A549 (cell line): ENCODE data around the gene MPZL2. TPM values are rescaled to one million over a fixed set of nuclear protein-coding genes. Genes with fewer than 3 reads are reported as not detected.

Source experiments
- ATAC-seq, 2 experiments: fragments of 200-7000 bp in 1 of 2; fragments of >200 bp in 1 of 2; cut with Nextera tagmentation in 1 of 2; cut with Tn5 transposase in 1 of 2; 3 replicates each; pipeline versions ENCODE4 v1.8.0 to v1.9.1; 2018 to 2020; ENCODE audit warnings: mild to moderate bottlenecking in 1 of 2, moderate library complexity in 1 of 2
- CTCF ChIA-PET: fragments of 300-600 bp; sonication (Branson Sonifier 250); formaldehyde crosslinking; extraction: SDS; loops from one replicate; lab custom pipeline; 2021; ENCODE audit warnings: antibody characterized with exemption, inconsistent platforms; lab: Yijun Ruan, JAX
- POLR2A ChIA-PET: fragments of 350-600 bp; formaldehyde crosslinking; extraction: SDS; loops from one replicate; lab custom pipeline; 2021; ENCODE audit warnings: antibody characterized with exemption, inconsistent platforms; lab: Yijun Ruan, JAX
- DNase-seq, 2 experiments: peaks; one replicate each; pipeline versions ENCODE4 v3.0.0 to v3.0.0-alpha.2; 2011 to 2016; ENCODE audit warnings: low read depth in 1 of 2, low spot score in 1 of 2
- FAIRE-seq: peaks from 2 replicates; lab custom pipeline; 2011; peaks lifted over from hg19 to GRCh38; lab: Jason Lieb, UNC
- H3K27ac ChIP-seq, 2 experiments: fragments of >200 bp; sonication (Bioruptor Twin); formaldehyde crosslinking; 3 replicates each; pipeline ENCODE4 v1.5.1; 2016 to 2017
- H3K4me1 ChIP-seq: fragments of >200 bp; sonication (Bioruptor Twin); formaldehyde crosslinking; 3 replicates; pipeline ENCODE4 v1.6.1; 2016
- H3K4me2 ChIP-seq: fragments of >200 bp; sonication (Bioruptor Twin); formaldehyde crosslinking; 3 replicates; pipeline ENCODE4 v1.6.1; 2016
- H3K4me3 ChIP-seq: fragments of >200 bp; sonication (Bioruptor Twin); formaldehyde crosslinking; 3 replicates; pipeline ENCODE4 v1.5.1; 2016
- H3K9me3 ChIP-seq: fragments of >200 bp; sonication (Bioruptor Twin); formaldehyde crosslinking; 3 replicates; pipeline ENCODE4 v1.6.1; 2016
- CBX8 ChIP-seq: fragments of 200-600 bp; sonication (generic); IDR thresholded peaks from 2 replicates; pipeline ENCODE4 v1.6.1; 2016
- CTCF ChIP-seq: fragments of >200 bp; sonication (Bioruptor Twin); formaldehyde crosslinking; IDR thresholded peaks from 3 replicates; pipeline ENCODE4 v1.5.1; 2016
- EHMT2 ChIP-seq: fragments of 200-600 bp; sonication (generic); IDR thresholded peaks from 2 replicates; pipeline ENCODE4 v1.6.1; 2016; ENCODE audit warnings: antibody characterized with exemption, low read depth, mild to moderate bottlenecking, moderate library complexity
- GATA3 ChIP-seq: IDR thresholded peaks from 2 replicates; pipeline ENCODE4 v1.6.1; 2012; ENCODE audit warnings: borderline replicate concordance
- HDAC2 ChIP-seq: fragments of 200-600 bp; sonication (generic); IDR thresholded peaks from 2 replicates; pipeline ENCODE4 v1.6.1; 2016
- HOXA7 ChIP-seq: fragments of 250-450 bp; sonication (Bioruptor Pico); IDR thresholded peaks from 2 replicates; pipeline ENCODE4 v1.5.0; 2020; ENCODE audit warnings: mild to moderate bottlenecking, moderate library complexity
- HOXB13 ChIP-seq: fragments of 250-450 bp; sonication (Bioruptor Pico); IDR thresholded peaks from 2 replicates; pipeline ENCODE4 v1.5.0; 2020; ENCODE audit warnings: low read depth, mild to moderate bottlenecking, moderate library complexity
- JUN ChIP-seq, 2 experiments: fragments of >200 bp; sonication (Bioruptor Twin); formaldehyde crosslinking; IDR thresholded peaks; 2 replicates in 1 of 2; 3 replicates in 1 of 2; pipeline ENCODE4 v1.6.1; 2016 to 2017
- KDM1A ChIP-seq: fragments of 200-600 bp; sonication (generic); IDR thresholded peaks from 2 replicates; pipeline ENCODE4 v1.6.1; 2016; ENCODE audit warnings: low read depth, mild to moderate bottlenecking
- MAZ ChIP-seq: fragments of 150-350 bp; IDR thresholded peaks from 2 replicates; pipeline ENCODE4 v1.6.1; 2014; ENCODE audit warnings: antibody characterized with exemption, low read depth, low read length, borderline replicate concordance
- NFE2L2 ChIP-seq: fragments of 150-350 bp; conservative IDR thresholded peaks from 2 replicates; pipeline ENCODE4 v1.6.1; 2014; ENCODE audit warnings: low read length
- NPAS2 ChIP-seq: fragments of 250-450 bp; sonication (Bioruptor Pico); IDR thresholded peaks from 2 replicates; pipeline ENCODE4 v1.8.0; 2022; ENCODE audit warnings: mild to moderate bottlenecking, moderate library complexity, borderline replicate concordance
- NR3C1 ChIP-seq: fragments of >200 bp; sonication (Bioruptor Twin); formaldehyde crosslinking; IDR thresholded peaks from 3 replicates; pipeline ENCODE4 v1.6.1; 2017
- PBX3 ChIP-seq: IDR thresholded peaks from 2 replicates; pipeline ENCODE4 v1.6.1; 2012
- RAD21 ChIP-seq, 2 experiments: fragments of >200 bp in 1 of 2; sonication (Bioruptor Twin) in 1 of 2; formaldehyde crosslinking in 1 of 2; IDR thresholded peaks in 1 of 2; conservative IDR thresholded peaks in 1 of 2; 2 replicates in 1 of 2; 3 replicates in 1 of 2; pipeline ENCODE4 v1.6.1; 2012 to 2018; ENCODE audit warnings: inconsistent platforms in 1 of 2
- RARB ChIP-seq: fragments of 250-450 bp; sonication (Bioruptor Pico); IDR thresholded peaks from 2 replicates; pipeline ENCODE4 v1.8.0; 2021; ENCODE audit warnings: mild to moderate bottlenecking, moderate library complexity
- RCOR1 ChIP-seq: fragments of 150-350 bp; IDR thresholded peaks from 2 replicates; pipeline ENCODE4 v1.6.1; 2014; ENCODE audit warnings: antibody characterized with exemption, low read length, low read depth
- RFX5 ChIP-seq: fragments of 450-650 bp; IDR thresholded peaks from 2 replicates; pipeline ENCODE4 v1.7.1; 2014; ENCODE audit warnings: antibody characterized with exemption, mild to moderate bottlenecking, moderate library complexity
- RNF2 ChIP-seq: fragments of 200-600 bp; sonication (generic); IDR thresholded peaks from 2 replicates; pipeline ENCODE4 v1.6.1; 2016; ENCODE audit warnings: low read depth, mild to moderate bottlenecking, antibody characterized with exemption, moderate library complexity, borderline replicate concordance
- SMC3 ChIP-seq: fragments of >200 bp; sonication (Bioruptor Twin); formaldehyde crosslinking; IDR thresholded peaks from 3 replicates; pipeline ENCODE4 v1.6.1; 2018; ENCODE audit warnings: inconsistent platforms
- ZSCAN20 ChIP-seq: fragments of 250-450 bp; sonication (Bioruptor Pico); IDR thresholded peaks from 2 replicates; pipeline ENCODE4 v1.8.0; 2022; ENCODE audit warnings: mild to moderate bottlenecking, moderate library complexity
- WGBS: methylation state at CpG from one replicate; pipeline ENCODE4 v1.1.6; 2017; ENCODE audit errors: missing lambda C conversion rate; 5-methylcytosine and 5-hydroxymethylcytosine counted together
- polyA plus RNA-seq, 4 experiments: library from polyadenylated mRNA; depleted of rRNA in 3 of 4; stranded (reverse); fragments of >200 nt; fragmentation: RNase III in 1 of 4; extraction: RNeasy Plus Mini Kit Qiagen cat#74134 plus additional on column Dnase treatment in 1 of 4; gene quantifications; 2 replicates in 3 of 4; 3 replicates in 1 of 4; pipeline ENCODE4 v1.2.3, GENCODE V29; 2011 to 2017
- TF ChIP-seq, protein P1 (sequence below): fragments of 450-650 bp; IDR thresholded peaks from 2 replicates; pipeline ENCODE4 v1.6.1; 2014; ENCODE audit warnings: antibody characterized with exemption

Gene MPZL2
- polyA plus RNA-seq, 2 of the 4 experiments (the other 2 are of a cell fraction) = 0.14 TPM; not detected in 1

- TF ChIP-seq CTCF = no peak
- TF ChIP-seq, all 56 proteins: peak for 0
Measured at GRCh38 chr11:118313242-118313641, 49.1 kb upstream of the MPZL2 start (continued).

DNA sequence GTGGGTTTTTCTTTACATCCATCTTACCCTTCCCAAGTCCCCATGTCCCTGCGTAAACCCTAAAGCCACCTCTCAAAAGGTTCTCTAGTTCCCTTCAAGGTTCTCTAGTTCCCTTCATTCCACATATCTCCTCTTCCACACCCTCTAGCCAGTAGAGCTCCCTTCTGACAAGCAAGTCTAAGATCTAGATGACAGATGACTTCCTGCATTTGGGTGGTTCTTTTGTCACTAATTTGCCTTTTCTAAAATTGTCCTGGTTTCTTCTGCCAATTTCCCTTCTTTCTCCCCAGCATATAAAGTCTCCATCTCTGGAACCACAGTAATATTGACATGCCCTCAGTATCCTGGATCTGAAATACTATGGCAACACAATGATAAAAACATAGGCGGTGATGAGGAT lies 48.2 kb upstream of the MPZL2 start:
- peaks cover 6% of the 10 kb centered on the region; the same call in 1 of the 3 replicates for H3K4me1 ChIP-seq
- ATAC-seq = no peak
- H3K4me2 ChIP-seq = no peak overlapping the region
- no peak overlapping the region for H3K4me3 ChIP-seq
- H3K9me3 ChIP-seq = no peaks in the 10 kb centered on the region
- ChIA-PET POLR2A (no interaction called here), CTCF (interaction anchor here (0.8 to 1.2 kb wide), 2 partner anchors 38 to 141 kb away, joined by 3 read pairs; no protein-coding TSS in a partner anchor)
- 89% methylated on average over 2 of the region's 2 CpGs for WGBS
- DNase-seq = no peak
- H3K27ac ChIP-seq = no peak overlapping the region
- no peak for TF ChIP-seq RNF2
- no peak for TF ChIP-seq SMC3
- no peak for TF ChIP-seq RARB (CRISPR knock-in tag)
- no peak for TF ChIP-seq HOXB13 (CRISPR knock-in tag)
- no peak for TF ChIP-seq CBX8
- no peak for TF ChIP-seq JUN (IDR thresholded peaks at IDR 0.05)
- TF ChIP-seq MAZ = no peak
- TF ChIP-seq NPAS2 (CRISPR knock-in tag) = no peak
- TF ChIP-seq HOXA7 = no peak
- TF ChIP-seq, all 56 proteins: peak for 0
- FAIRE-seq = no peak

DNA sequence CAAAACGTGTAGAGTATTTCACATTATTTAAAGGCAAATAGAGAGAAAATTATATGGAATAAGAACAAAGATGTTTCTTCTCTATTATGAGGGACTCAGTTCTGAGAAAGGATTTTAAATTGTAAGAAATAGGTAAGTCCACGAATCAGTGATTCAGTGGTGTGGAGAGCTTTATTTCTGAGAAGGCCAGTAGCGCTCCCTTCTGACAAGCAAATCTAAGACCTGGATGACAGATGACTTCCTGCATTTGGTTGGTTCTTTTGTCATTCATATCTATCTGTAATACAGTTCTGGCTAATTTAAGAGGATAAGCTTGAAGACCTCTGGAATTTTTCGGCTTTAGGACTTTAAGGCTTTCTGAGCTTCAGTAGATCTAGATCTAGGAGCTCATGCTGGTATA lies 47.4 kb upstream of the MPZL2 start:
- POLR2A ChIA-PET = no interaction called here
- FAIRE-seq = no peak

More for the DNA sequence above, 47.4 kb upstream of the MPZL2 start:
- DNase-seq (no peak), ATAC-seq (no peak)
- no peak overlapping the region for H3K27ac ChIP-seq
- TF ChIP-seq EHMT2 (no peak), RNF2 (no peak), HDAC2 (no peak), RAD21 (conservative IDR thresholded peaks at IDR 0.05 in 1 of 2, IDR thresholded peaks at IDR 0.05 in 1 of 2) (no peak), NFE2L2 (no peak), PBX3 (no peak), RCOR1 (no peak), KDM1A (no peak), GATA3 (no peak), NR3C1 (no peak), RFX5 (no peak), ZSCAN20 (no peak), HOXA7 (no peak)
- TF ChIP-seq, protein P1, sequence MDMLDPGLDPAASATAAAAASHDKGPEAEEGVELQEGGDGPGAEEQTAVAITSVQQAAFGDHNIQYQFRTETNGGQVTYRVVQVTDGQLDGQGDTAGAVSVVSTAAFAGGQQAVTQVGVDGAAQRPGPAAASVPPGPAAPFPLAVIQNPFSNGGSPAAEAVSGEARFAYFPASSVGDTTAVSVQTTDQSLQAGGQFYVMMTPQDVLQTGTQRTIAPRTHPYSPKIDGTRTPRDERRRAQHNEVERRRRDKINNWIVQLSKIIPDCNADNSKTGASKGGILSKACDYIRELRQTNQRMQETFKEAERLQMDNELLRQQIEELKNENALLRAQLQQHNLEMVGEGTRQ = no peak
- no peaks in the 10 kb centered on the region for H3K9me3 ChIP-seq
- no peak overlapping the region for H3K4me2 ChIP-seq
- H3K4me3 ChIP-seq = no peak overlapping the region
- WGBS = 24% methylated on average over 4 of the region's 4 CpGs
- CTCF ChIA-PET = interaction anchor here (0.6 to 1.2 kb wide), 4 partner anchors 16 to 140 kb away, joined by 3 read pairs; no protein-coding TSS in a partner anchor
- peaks cover 6% of the 10 kb centered on the region; the same call in 1 of the 3 replicates for H3K4me1 ChIP-seq
